ENCODE data around the gene ADH5. TPM values are rescaled to one million over a fixed set of nuclear protein-coding genes. Genes with fewer than 3 reads are reported as not detected.

ADH5 gene
- total RNA-seq, 1 experiment from 2014 or later = 223 TPM

GRCh38 chr4:99021386-99021785, 67.2 kb downstream of the ADH5 start:
- no peaks in the 10 kb centered on the region for H3K9me3 ChIP-seq (ENCODE audit: low read depth, low read length, poor library complexity, severe bottlenecking)
- POLR2A ChIA-PET (ENCODE audit: low non-redundant PET) = no interaction called here
- no peak overlapping the region for H3K4me3 ChIP-seq (ENCODE audit: low read depth, low read length, poor library complexity, severe bottlenecking)
- H3K27me3 ChIP-seq (replicated peaks; ENCODE audit: insufficient read depth, low read depth, low read length, poor library complexity) = no peaks in the 10 kb centered on the region
- DNase-seq (ENCODE audit: low spot score) = no peak
- no peaks in the 10 kb centered on the region for H3K4me1 ChIP-seq (ENCODE audit: insufficient read depth, low read length, poor library complexity, severe bottlenecking)
- CTCF ChIA-PET = no interaction called here
- no TSS peak for BruUV-seq (replicated peaks)
- intact Hi-C loops (cut with micrococcal nuclease; ENCODE audit: unreplicated experiment) = no loop called here
- peaks cover 5% of the 10 kb centered on the region for H3K36me3 ChIP-seq (ENCODE audit: insufficient read depth, low read length, poor library complexity, severe bottlenecking)
- no peak overlapping the region for H3K27ac ChIP-seq (ENCODE audit: low read depth, low read length, poor library complexity, severe bottlenecking)
- TF ChIP-seq CTCF (conservative IDR thresholded peaks at IDR 0.05; ENCODE audit: low read depth, low read length) = no peak
- TF ChIP-seq EZH2 (IDR thresholded peaks at IDR 0.05; ENCODE audit: borderline replicate concordance, low read depth, low read length, poor library complexity, severe bottlenecking) = no peak

Other genes starting within 250 kb of the ADH5 start
- 154 and 179 TPM in 2 replicates for gene EIF4E, start 159.7 kb downstream of the ADH5 start, total RNA-seq (2021)
- 72.2 and 81.3 TPM in 2 replicates for gene METAP1, start 93.1 kb downstream of the ADH5 start, total RNA-seq (2021)
- gene ADH4, start 55.5 kb upstream of the ADH5 start, total RNA-seq (2021) = not detected in 2 replicates
- not detected in 2 replicates for gene ADH6, start 130.5 kb upstream of the ADH5 start, total RNA-seq (2021)
- gene ADH1A, start 202.2 kb upstream of the ADH5 start, total RNA-seq (2021) = not detected in 2 replicates
- gene ADH1B, start 232.6 kb upstream of the ADH5 start, total RNA-seq (2021) = not detected in 2 replicates